HEK293 (cell line): ENCODE data around the gene C1orf35.
A peak's percentile ranks its signal among the peaks of the same experiment; 100 is the strongest.

Source experiments
- CTCF ChIA-PET: fragments of 350-600 bp; formaldehyde crosslinking; extraction: SDS; loops from one replicate; lab custom pipeline; 2021; ENCODE audit warnings: antibody characterized with exemption; lab: Yijun Ruan, JAX
- POLR2A ChIA-PET: fragments of 300-600 bp; formaldehyde crosslinking; extraction: SDS; loops from one replicate; lab custom pipeline; 2020; ENCODE audit warnings: antibody characterized with exemption, inconsistent platforms; lab: Yijun Ruan, JAX
- H3K27ac ChIP-seq: fragments of 200-500 bp; sonication (Bioruptor generic); 2 replicates; pipeline ENCODE4 v1.5.1; 2014; ENCODE audit warnings: low read depth, low read length, control low read depth, inconsistent platforms; ENCODE audit errors: extremely low read depth
- H3K36me3 ChIP-seq, 2 experiments: fragments of 200-500 bp in 1 of 2; sonication (Bioruptor generic) in 1 of 2; 1 replicate in 1 of 2; 2 replicates in 1 of 2; pipeline ENCODE4 v1.5.1; 2014 to 2017; ENCODE audit warnings: inconsistent platforms in 2 of 2, low read length in 2 of 2; ENCODE audit not compliant: control insufficient read depth in 2 of 2, insufficient read depth in 1 of 2
- H3K4me1 ChIP-seq: fragments of 200-500 bp; sonication (Bioruptor generic); 2 replicates; pipeline ENCODE4 v1.5.1; 2014; ENCODE audit warnings: mild to moderate bottlenecking, low read length, inconsistent platforms; ENCODE audit not compliant: control insufficient read depth, insufficient read depth
- H3K4me3 ChIP-seq: 2 replicates; pipeline ENCODE4 v1.5.1; 2011; ENCODE audit warnings: low read depth, mild to moderate bottlenecking, control low read depth, low read length, moderate library complexity
- H3K9me3 ChIP-seq: fragments of 200-500 bp; sonication (Bioruptor generic); 2 replicates; pipeline ENCODE4 v1.5.1; 2014; ENCODE audit warnings: low read depth, low read length, inconsistent platforms; ENCODE audit not compliant: control insufficient read depth, insufficient read depth
- HOXC10 ChIP-seq: sonication (generic); formaldehyde crosslinking; IDR thresholded peaks from 2 replicates; pipeline ENCODE4 v1.8.1; 2023; ENCODE audit warnings: mild to moderate bottlenecking, missing genetic modification reagents
- KLF1 ChIP-seq: fragments of 450-650 bp; formaldehyde crosslinking; IDR thresholded peaks from 2 replicates; pipeline ENCODE4 v1.5.1; 2016; ENCODE audit warnings: missing biosample characterization, missing genetic modification characterization
- PATZ1 ChIP-seq: fragments of 450-650 bp; formaldehyde crosslinking; IDR thresholded peaks from 2 replicates; pipeline ENCODE4 v1.5.1; 2016; ENCODE audit warnings: missing biosample characterization, missing genetic modification characterization
- ZBTB17 ChIP-seq: fragments of 450-650 bp; formaldehyde crosslinking; IDR thresholded peaks from 2 replicates; pipeline ENCODE4 v1.5.1; 2016; ENCODE audit warnings: missing biosample characterization, missing genetic modification characterization
- ZBTB26 ChIP-seq: fragments of 450-650 bp; formaldehyde crosslinking; optimal IDR thresholded peaks from 2 replicates; pipeline ENCODE3; 2016; ENCODE audit warnings: missing biosample characterization, mild to moderate bottlenecking, missing genetic modification characterization
- ZBTB44 ChIP-seq: fragments of 450-650 bp; IDR thresholded peaks from 2 replicates; pipeline ENCODE4 v1.5.1; 2018; ENCODE audit warnings: missing biosample characterization, mild to moderate bottlenecking, missing genetic modification characterization
- ZBTB48 ChIP-seq: fragments of 450-650 bp; formaldehyde crosslinking; IDR thresholded peaks from 2 replicates; pipeline ENCODE4 v1.5.1; 2016; ENCODE audit warnings: missing biosample characterization, missing genetic modification characterization
- ZBTB7A ChIP-seq: fragments of 450-650 bp; formaldehyde crosslinking; IDR thresholded peaks from 2 replicates; pipeline ENCODE4 v1.5.1; 2016; ENCODE audit warnings: low read depth, missing biosample characterization, missing genetic modification characterization
- ZFP3 ChIP-seq: fragments of 450-650 bp; formaldehyde crosslinking; IDR thresholded peaks from 2 replicates; pipeline ENCODE4 v1.5.1; 2016; ENCODE audit warnings: low read depth, missing biosample characterization, missing genetic modification characterization
- ZNF121 ChIP-seq: fragments of 450-650 bp; formaldehyde crosslinking; IDR thresholded peaks from 2 replicates; pipeline ENCODE4 v1.5.1; 2016; ENCODE audit warnings: missing biosample characterization, missing genetic modification characterization
- ZNF146 ChIP-seq: fragments of 450-650 bp; formaldehyde crosslinking; IDR thresholded peaks from 2 replicates; pipeline ENCODE4 v1.5.1; 2016; ENCODE audit warnings: missing biosample characterization, missing genetic modification characterization
- ZNF248 ChIP-seq: fragments of 450-650 bp; formaldehyde crosslinking; IDR thresholded peaks from 2 replicates; pipeline ENCODE4 v1.5.1; 2017; ENCODE audit warnings: missing biosample characterization, missing genetic modification characterization
- ZNF394 ChIP-seq: fragments of 450-650 bp; formaldehyde crosslinking; IDR thresholded peaks from 2 replicates; pipeline ENCODE4 v1.5.1; 2016; ENCODE audit warnings: missing biosample characterization, missing genetic modification characterization, mild to moderate bottlenecking, moderate library complexity, borderline replicate concordance
- ZNF518A ChIP-seq: fragments of 450-650 bp; formaldehyde crosslinking; conservative IDR thresholded peaks from 2 replicates; pipeline ENCODE4 v1.5.1; 2016; ENCODE audit warnings: low read depth, missing biosample characterization, missing genetic modification characterization
- ZNF544 ChIP-seq: fragments of 450-650 bp; formaldehyde crosslinking; IDR thresholded peaks from 2 replicates; pipeline ENCODE4 v1.5.0; 2017; ENCODE audit warnings: missing biosample characterization, missing genetic modification characterization
- ZNF596 ChIP-seq: fragments of 450-650 bp; IDR thresholded peaks from 2 replicates; pipeline ENCODE4 v1.5.0; 2018; ENCODE audit warnings: missing biosample characterization, mild to moderate bottlenecking, missing genetic modification characterization, moderate library complexity
- ZNF623 ChIP-seq: fragments of 450-650 bp; formaldehyde crosslinking; IDR thresholded peaks from 2 replicates; pipeline ENCODE4 v1.5.1; 2016; ENCODE audit warnings: missing biosample characterization, missing genetic modification characterization
- ZNF654 ChIP-seq: fragments of 450-650 bp; formaldehyde crosslinking; IDR thresholded peaks from 2 replicates; pipeline ENCODE4 v1.5.1; 2016; ENCODE audit warnings: low read depth, missing biosample characterization, missing genetic modification characterization
- ZNF76 ChIP-seq: fragments of 450-650 bp; formaldehyde crosslinking; IDR thresholded peaks from 2 replicates; pipeline ENCODE4; 2016; ENCODE audit warnings: low read depth, missing biosample characterization, missing genetic modification characterization, borderline replicate concordance
- ZSCAN16 ChIP-seq: fragments of 450-650 bp; formaldehyde crosslinking; IDR thresholded peaks from 2 replicates; pipeline ENCODE4 v1.5.1; 2016; ENCODE audit warnings: missing biosample characterization, missing genetic modification characterization
- ZSCAN4 ChIP-seq: fragments of 450-650 bp; formaldehyde crosslinking; IDR thresholded peaks from 2 replicates; pipeline ENCODE4 v1.5.1; 2017; ENCODE audit warnings: missing biosample characterization, missing genetic modification characterization

Gene C1orf35

GRCh38 chr1:228144193-228144992, 41.3 kb upstream of the C1orf35 start (continued):
- TF ChIP-seq ZNF518A (tag by site-specific recombination) (no peak), ZNF146 (tag by site-specific recombination) (no peak), ZNF544 (tag by site-specific recombination) (no peak), ZNF248 (tag by site-specific recombination) (no peak), ZBTB48 (tag by site-specific recombination) (0 out of 2 replicates have a peak, but pooled peaks have one; percentile 6), ZNF76 (tag by site-specific recombination) (no peak), ZNF596 (tag by site-specific recombination) (no peak), ZBTB44 (tag by site-specific recombination) (no peak), ZSCAN16 (tag by site-specific recombination) (no peak), ZNF394 (no peak), HOXC10 (no peak)

GRCh38 chr1:228143480-228144192, 40.5 kb upstream of the C1orf35 start:
- Histone ChIP-seq H3K9me3 (no peaks in the 10 kb centered on the region), H3K36me3 (peaks cover 0 to 49% of the 10 kb centered on the region in 2 experiments; a peak in 1 of 3 replicates), H3K4me1 (peaks cover 13% of the 10 kb centered on the region), H3K4me3 (no peak overlapping the region), H3K27ac (0 out of 2 replicates have a peak overlapping the region, but pooled peaks have one; percentile 2)
- CTCF ChIA-PET = interaction anchor here (0.6 to 1.9 kb wide), 5 partner anchors 13 to 144 kb away, joined by 3 to 23 read pairs (median 4); partner anchors contain the start of gene IBA57
- POLR2A ChIA-PET = interaction anchor here (1.2 to 3.7 kb wide), 2 partner anchors 21 to 32 kb away, joined by 3 to 22 read pairs; partner anchors contain the start of gene IBA57
- TF ChIP-seq PATZ1 (tag by site-specific recombination) (no peak), ZNF623 (tag by site-specific recombination) (no peak), ZSCAN4 (tag by site-specific recombination) (peak; percentile 84), ZBTB26 (no peak), ZNF654 (tag by site-specific recombination) (no peak), ZNF121 (no peak), ZFP3 (tag by site-specific recombination) (no peak), KLF1 (tag by site-specific recombination) (peak; percentile 38; the same call in 1 of the 2 replicates), ZBTB7A (no peak), ZBTB17 (no peak)
